T-helper 1 cell treated with Interleukin-12 subunit alpha and Interleukin-12 subunit beta and Interleukin-4 antibody, amounts not matched to agents 30 ng/mL and 1 ng/mL, for 36 hours (primary cell): Measurements from ENCODE around the gene SPG7. TPM values are rescaled to one million over a fixed set of nuclear protein-coding genes. Genes with fewer than 3 reads are reported as not detected.
"Not testable (repeated sequence)": the region's sequence is repeated elsewhere in the genome, so short reads cannot be mapped to it uniquely, and the experiment has no call there.

Source experiments
- intact Hi-C: fragments of 100-400 bp; cut with micrococcal nuclease; formaldehyde crosslinking; loops from one replicate; pipeline ENCODE4 v1.15.1; 2024
- total RNA-seq: library from RNA; stranded (reverse); gene quantifications from 2 replicates; pipeline ENCODE4 v1.2.3, GENCODE V29; 2022

SPG7 gene
- 122 and 126 TPM in 2 replicates for total RNA-seq

DNA sequence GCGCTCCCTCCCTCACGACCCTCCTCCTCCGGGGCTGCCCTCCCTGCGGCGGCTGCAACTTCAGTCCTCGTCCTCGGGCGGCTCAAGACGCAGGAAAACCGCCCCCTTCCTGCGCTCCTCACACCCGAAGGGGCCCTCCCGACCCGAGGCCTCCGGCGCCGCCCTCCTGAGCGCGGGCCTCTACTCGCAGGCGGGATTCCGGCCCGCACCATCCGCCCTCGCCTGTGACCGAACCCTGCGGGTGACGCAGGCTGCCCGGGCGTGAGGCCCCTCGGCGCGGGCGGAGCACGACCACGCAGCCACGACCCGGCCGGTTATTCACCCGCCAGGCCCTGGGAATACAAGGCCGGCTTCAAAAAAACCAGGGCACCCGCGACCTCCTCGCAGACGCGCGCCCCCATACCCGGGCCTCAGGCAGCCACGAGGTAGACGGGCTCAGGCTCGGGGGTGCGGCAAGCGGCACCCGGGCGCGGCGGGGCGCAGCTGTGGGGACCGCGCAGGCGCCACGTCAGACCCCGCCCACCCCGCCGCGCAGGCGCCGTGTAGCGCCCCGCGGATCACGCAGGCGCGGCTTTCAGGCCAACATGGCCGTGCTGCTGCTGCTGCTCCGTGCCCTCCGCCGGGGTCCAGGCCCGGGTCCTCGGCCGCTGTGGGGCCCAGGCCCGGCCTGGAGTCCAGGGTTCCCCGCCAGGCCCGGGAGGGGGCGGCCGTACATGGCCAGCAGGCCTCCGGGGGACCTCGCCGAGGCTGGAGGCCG, at the start of gene SPG7:
Gene SPG7 (plus strand): TSS at position 570 of the 757 bp plus-strand sequence. CDS start 15 bp downstream, at position 585.
- intact Hi-C loops, result loop anchor here (1.0 to 5.0 kb wide), 13 partner anchors 53 to 801 kb away; partner anchors contain the start of genes CDT1, CHMP1A, CTU2 and GALNS

DNA sequence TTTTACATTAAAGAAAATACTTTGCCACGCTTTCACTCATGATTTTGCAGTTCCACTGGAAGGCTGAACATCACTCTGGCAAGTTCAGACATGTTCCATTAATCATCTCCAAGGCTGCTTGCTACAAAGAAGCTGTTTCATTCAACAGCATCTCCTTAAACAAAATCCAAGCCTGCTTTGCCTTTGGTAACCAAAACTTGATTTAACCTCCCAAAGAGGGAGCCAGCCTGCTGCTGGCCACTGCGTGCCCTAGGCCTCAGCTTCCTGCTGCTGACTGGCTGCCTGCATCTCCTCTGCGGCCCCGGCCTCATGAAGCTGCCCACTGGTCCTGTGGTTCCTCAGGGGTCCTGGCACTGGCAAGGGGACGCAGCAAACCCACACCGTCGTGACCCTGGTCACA, 49.7 kb upstream of the SPG7 start:
- intact Hi-C loops, result no loop called here

DNA sequence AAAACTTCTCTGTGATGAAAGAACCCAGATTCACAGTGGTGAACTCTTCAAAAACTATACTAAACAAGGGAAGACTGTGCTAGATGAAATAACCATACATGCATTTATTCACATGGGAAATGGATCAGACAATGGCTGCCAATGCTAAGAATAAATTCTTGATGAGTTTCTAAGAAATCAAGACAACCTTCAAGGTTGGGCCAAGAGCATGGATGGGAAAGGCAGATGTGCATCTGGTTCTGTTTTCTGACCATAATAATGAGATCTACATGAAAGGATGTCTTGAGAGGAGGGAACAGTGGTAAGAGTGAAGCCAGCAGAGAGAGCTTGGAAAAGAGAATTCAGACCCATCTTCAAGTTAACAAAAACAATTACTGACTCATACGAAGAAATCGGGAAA, 49.2 kb upstream of the SPG7 start:
- intact Hi-C loops, result no loop called here

DNA sequence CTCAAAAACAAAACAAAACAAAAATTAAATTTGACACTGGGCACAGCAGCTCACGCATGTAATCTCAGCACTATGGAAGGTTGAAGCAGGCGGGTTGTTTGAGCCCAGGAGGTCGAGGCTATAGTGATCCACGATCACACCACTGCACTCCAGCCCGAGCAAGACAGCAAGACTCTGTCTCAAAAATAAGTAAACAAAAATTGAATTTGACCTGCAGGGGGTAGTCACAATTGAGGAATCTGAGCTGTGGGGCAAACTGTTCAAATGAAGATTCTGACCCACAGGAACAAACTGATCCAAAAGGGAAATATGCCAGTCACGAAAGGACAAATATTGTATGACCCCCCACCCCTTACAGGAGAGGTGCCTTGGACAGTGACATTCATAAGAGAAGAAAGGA, 47.6 kb upstream of the SPG7 start:
- intact Hi-C loops, result no loop called here

- intact Hi-C loops, result not testable (repeated sequence)
Measured at GRCh38 chr16:89461890-89462289, 46.3 kb upstream of the SPG7 start.

DNA sequence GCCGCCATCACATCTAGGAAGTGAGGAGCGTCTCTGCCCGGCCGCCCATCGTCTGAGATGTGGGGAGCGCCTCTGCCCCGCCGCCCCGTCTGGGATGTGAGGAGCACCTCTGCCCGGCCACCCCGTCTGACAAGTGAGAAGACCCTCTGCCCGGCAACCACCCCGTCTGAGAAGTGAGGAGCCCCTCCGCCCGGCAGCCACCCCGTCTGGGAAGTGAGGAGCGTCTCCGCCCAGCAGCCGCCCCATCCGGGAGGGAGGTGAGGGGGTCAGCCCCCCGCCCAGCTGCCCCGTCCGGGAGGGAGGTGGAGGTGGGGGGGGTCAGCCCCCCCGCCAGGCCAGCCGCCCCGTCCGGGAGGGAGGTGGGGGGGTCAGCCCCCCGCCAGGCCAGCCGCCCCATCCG, 45.6 kb upstream of the SPG7 start:
- intact Hi-C loops, result not testable (repeated sequence)

- intact Hi-C loops, result not testable (repeated sequence)
Measured at GRCh38 chr16:89463312-89463711, 44.9 kb upstream of the SPG7 start.

- intact Hi-C loops, result no loop called here
Measured at GRCh38 chr16:89466920-89467319, 41.3 kb upstream of the SPG7 start.

- intact Hi-C loops, result no loop called here
Measured at GRCh38 chr16:89467382-89467781, 40.8 kb upstream of the SPG7 start.

DNA sequence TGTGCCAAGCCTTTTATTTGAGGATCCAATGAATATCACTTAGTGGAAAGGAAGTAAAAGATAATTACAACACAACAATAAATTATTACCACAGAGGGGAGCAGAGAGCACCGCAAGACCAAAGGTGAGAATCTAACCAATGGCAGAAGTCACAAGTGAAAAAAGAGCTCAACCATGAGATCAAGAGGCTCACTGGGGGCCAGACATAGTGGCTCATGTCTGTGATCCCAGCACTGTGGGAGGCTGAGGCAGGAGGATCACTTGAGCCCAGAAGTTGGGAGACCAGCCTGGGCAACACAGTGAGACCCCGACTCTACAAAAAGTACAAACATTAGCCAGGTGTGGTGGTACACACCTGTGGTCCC, 35.5 kb upstream of the SPG7 start:
- intact Hi-C loops, result no loop called here

- intact Hi-C loops, result no loop called here
Measured at GRCh38 chr16:89473136-89473712, 35.0 kb upstream of the SPG7 start.

DNA sequence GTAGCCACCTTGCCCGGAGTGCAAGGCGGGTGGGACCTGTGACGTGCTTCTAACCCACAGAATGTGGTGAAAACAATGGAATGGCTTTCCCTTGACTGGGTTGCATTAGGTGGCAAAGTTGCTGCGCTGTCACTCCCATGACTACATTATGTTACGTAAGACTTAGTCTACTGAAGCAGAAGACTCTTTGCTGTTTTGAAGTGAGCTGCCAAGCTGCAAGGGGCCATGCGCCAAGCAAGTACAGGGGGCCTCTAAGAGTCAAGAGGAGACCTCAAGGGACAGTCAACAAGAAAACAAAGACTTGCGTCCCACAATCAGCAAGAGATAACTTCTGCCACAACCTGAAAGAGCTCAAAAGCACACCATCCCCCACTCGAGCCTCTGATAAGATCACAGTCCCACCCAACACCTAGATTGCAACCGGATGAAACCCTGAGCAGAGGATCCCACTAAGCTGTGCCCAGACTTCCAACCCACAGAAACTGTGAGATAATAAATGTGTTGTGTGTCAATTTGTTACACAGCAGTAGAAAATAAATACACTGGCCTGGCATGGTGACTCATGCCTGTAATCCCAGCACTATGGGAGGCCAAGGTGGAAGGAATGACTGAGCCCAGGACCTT, 34.3 kb upstream of the SPG7 start:
- intact Hi-C loops, result no loop called here

- intact Hi-C loops, result no loop called here
Measured at GRCh38 chr16:89475144-89475543, 33.1 kb upstream of the SPG7 start.

DNA sequence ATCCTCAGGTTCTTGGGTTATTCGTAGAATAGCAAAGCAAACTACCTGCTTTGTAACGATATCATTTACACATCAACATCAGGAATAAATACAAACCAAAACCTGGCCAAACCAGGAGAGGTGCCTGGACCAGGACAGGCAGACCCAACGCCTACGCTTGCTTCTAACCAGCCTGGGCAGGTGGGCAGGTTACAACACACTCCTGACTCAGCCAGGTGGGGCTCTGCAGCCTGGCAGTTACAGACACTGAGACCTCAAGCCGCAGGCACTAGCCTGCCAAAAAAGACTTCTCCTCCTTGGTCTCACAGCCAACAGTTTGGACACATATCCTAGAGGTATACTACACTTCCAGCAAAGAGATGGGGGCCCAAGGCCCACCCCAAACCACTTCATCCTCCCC, 31.8 kb upstream of the SPG7 start:
- intact Hi-C loops, result no loop called here

- intact Hi-C loops, result no loop called here
Measured at GRCh38 chr16:89476811-89477261, 31.4 kb upstream of the SPG7 start.

DNA sequence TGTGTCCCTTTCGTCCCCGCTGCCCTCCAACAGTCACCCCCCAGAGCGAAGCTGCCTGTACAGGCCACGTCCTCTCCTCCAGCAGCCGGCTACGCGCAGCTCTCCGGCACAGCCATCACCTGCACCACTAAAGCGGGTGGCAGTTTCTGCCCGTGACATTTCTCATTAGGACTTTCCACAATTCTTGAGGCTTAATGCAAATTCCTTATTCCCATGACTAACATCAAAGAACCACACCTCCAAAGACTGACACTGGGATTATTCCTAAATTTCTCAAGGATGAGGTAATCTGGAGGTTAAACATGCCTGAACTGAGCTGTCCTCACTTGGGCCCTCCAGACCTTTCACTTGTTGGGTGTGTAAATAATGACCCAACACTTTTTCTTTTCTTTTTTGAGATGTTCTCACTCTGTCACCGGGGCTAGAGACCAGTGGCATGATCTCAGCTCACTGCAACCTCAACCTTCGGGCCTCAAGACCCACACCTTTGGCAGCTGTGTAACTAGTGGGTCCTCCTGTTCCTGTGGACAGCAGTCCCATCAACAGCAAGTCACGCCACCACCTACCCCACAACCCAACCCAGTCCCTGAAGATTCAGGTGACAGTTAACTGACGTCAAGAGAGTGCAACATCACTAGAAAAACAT, 29.5 kb upstream of the SPG7 start:
- intact Hi-C loops, result no loop called here

DNA sequence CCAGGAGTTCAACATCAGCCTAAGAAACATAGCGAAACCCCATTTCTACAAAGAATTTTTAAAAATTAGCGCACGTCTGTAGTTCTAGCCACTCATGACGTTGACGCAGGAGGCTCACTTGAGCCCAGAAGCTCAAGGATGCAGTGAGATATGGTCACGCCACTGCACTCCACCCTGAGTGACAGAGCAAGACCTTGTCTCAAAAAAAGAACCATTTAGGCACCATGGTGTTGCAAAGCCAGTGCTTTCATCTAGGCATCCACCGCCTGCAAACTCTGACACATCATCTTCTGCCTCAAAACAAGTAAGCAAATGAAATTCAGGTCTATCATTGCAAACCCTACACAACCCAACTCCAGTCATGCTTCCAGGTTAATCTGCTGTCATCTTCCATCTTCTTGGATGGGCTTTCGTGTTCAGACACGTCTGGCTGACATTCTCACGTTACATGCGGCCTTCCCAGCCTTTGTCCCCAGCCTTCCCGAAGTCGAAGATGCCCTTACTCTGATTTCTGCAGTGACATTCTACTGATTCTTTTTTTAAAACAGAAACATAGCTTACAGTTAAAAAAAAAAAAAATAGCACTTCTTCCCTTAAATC, 26.7 kb upstream of the SPG7 start:
- intact Hi-C loops, result no loop called here

GRCh38 chr16:89482150-89482816, 25.9 kb upstream of the SPG7 start:
- intact Hi-C loops, result no loop called here

DNA sequence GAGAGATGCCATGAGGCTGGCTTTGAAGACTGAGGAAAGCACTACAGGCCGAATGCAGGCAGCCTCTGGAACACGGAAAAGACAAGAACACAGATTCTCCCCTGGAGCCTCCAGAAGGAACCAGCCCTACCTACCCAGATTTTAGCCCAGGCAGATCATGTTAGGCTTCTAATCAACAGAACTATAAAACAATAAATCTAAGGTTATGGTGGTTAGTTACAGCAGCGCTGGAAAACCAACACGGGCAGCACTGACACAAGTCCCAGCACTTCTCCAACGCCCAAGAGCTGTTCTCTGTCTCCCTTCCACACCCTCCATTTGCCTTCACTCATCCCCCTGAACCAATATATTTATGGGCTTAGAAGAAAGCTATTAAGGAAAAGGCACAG, 25.4 kb upstream of the SPG7 start:
- intact Hi-C loops, result no loop called here

- intact Hi-C loops, result loop anchor here (1.0 to 2.0 kb wide), 3 partner anchors 13 to 75 kb away; no protein-coding TSS in a partner anchor
Measured at GRCh38 chr16:89484041-89484501, 24.1 kb upstream of the SPG7 start.
